B cell (primary cell): ENCODE data around the gene DNAJB8. TPM values are rescaled to one million over a fixed set of nuclear protein-coding genes. Genes with fewer than 3 reads are reported as not detected.

Experiments used
- ATAC-seq: fragments of 200-7000 bp; cut with Tn5 transposase; one replicate; pipeline ENCODE4 v1.10.0; 2021; ENCODE audit warnings: low read depth, mild to moderate bottlenecking, moderate number of reproducible peaks, moderate library complexity
- CTCF ChIA-PET: fragments of 350-600 bp; sonication (Branson Sonifier 250); formaldehyde crosslinking; loops from one replicate; lab custom pipeline; 2021; ENCODE audit warnings: antibody characterized with exemption, inconsistent platforms; lab: Charles Lee
- POLR2A ChIA-PET: fragments of 350-600 bp; sonication (Branson Sonifier 250); formaldehyde crosslinking; loops from one replicate; lab custom pipeline; 2021; ENCODE audit warnings: antibody characterized with exemption; lab: Charles Lee
- DNase-seq: peaks from one replicate; pipeline ENCODE4 v3.0.0; 2013
- H2AFZ ChIP-seq: 2 replicates; pipeline ENCODE4 v1.6.1; 2012; ENCODE audit warnings: mild to moderate bottlenecking, low read depth, low read length; ENCODE audit not compliant: insufficient read depth, poor library complexity, severe bottlenecking
- H3K27ac ChIP-seq, 2 donors: 1 replicate in 1 of 2; 2 replicates in 1 of 2; pipeline ENCODE4 v1.5.1; 2012 to 2013; ENCODE audit warnings: low read length in 2 of 2, mild to moderate bottlenecking in 2 of 2, moderate library complexity in 1 of 2
- H3K27me3 ChIP-seq, 4 experiments: fragments of 200-600 bp in 1 of 4; sonication (generic) in 1 of 4; replicated peaks in 1 of 4; 1 replicate in 2 of 4; 2 replicates in 2 of 4; pipeline versions ENCODE4 v1.6.1 to v1.7.0; 2013 to 2016; ENCODE audit warnings: low read length in 3 of 4, mild to moderate bottlenecking in 2 of 4, mixed read lengths in 1 of 4, moderate library complexity in 1 of 4; ENCODE audit not compliant: insufficient read depth in 4 of 4, control insufficient read depth in 3 of 4; ENCODE audit errors: control extremely low read depth in 1 of 4
- H3K36me3 ChIP-seq, 2 experiments: replicated peaks in 1 of 2; 1 replicate in 1 of 2; 2 replicates in 1 of 2; pipeline versions ENCODE4 v1.6.1 to v1.7.1; 2013; ENCODE audit warnings: low read length in 1 of 2; ENCODE audit not compliant: insufficient read depth in 2 of 2, control insufficient read depth in 1 of 2; ENCODE audit errors: control extremely low read depth in 1 of 2, extremely low read depth in 1 of 2
- H3K4me1 ChIP-seq, 2 donors: fragments of 200-600 bp in 1 of 2; sonication (generic) in 1 of 2; 1 replicate in 1 of 2; 2 replicates in 1 of 2; pipeline versions ENCODE4 v1.5.1 to v1.6.1; 2013 to 2017; ENCODE audit warnings: low read length in 2 of 2; ENCODE audit not compliant: control insufficient read depth in 2 of 2, insufficient read depth in 2 of 2
- H3K4me2 ChIP-seq: replicated peaks from 2 replicates; pipeline ENCODE3; 2012; ENCODE audit warnings: mild to moderate bottlenecking, low read depth, low read length; ENCODE audit not compliant: poor library complexity, severe bottlenecking
- H3K4me3 ChIP-seq, 5 experiments: fragments of 200-600 bp in 1 of 5; sonication (generic) in 1 of 5; 1 replicate in 3 of 5; 2 replicates in 2 of 5; pipeline versions ENCODE4 v1.5.1 to v1.7.0; 2011 to 2016; ENCODE audit warnings: low read length in 4 of 5, mild to moderate bottlenecking in 4 of 5, low read depth in 2 of 5, control low read depth in 1 of 5, moderate library complexity in 1 of 5; ENCODE audit not compliant: insufficient read depth in 1 of 5; ENCODE audit errors: control extremely low read depth in 1 of 5, extremely low read depth in 1 of 5
- H3K79me2 ChIP-seq: fragments of 200-600 bp; sonication (generic); one replicate; pipeline ENCODE4 v1.6.0; 2016; ENCODE audit warnings: low read length; ENCODE audit not compliant: control insufficient read depth, insufficient read depth
- H3K9ac ChIP-seq: fragments of 200-600 bp; sonication (generic); 2 replicates; pipeline ENCODE4 v1.6.1; 2017; ENCODE audit warnings: mild to moderate bottlenecking, low read length, moderate library complexity
- H3K9me3 ChIP-seq, 3 donors: one replicate each; pipeline versions ENCODE4 v1.6.1 to v1.7.1; 2013; ENCODE audit warnings: low read length in 2 of 3; ENCODE audit not compliant: control insufficient read depth in 2 of 3, insufficient read depth in 1 of 3; ENCODE audit errors: control extremely low read depth in 1 of 3
- H4K20me1 ChIP-seq: 2 replicates; pipeline ENCODE4 v1.6.0; 2012; ENCODE audit warnings: mild to moderate bottlenecking, low read length; ENCODE audit not compliant: insufficient read depth, control insufficient read depth, poor library complexity, severe bottlenecking
- H3K27ac Mint-ChIP-seq: one replicate; pipeline ENCODE4 v1.8.0; 2021; ENCODE audit warnings: mixed read lengths
- H3K27me3 Mint-ChIP-seq: one replicate; pipeline ENCODE4 v1.8.0; 2021; ENCODE audit warnings: mixed read lengths
- H3K4me1 Mint-ChIP-seq: one replicate; pipeline ENCODE4 v1.8.0; 2021; ENCODE audit warnings: mixed read lengths
- H3K4me3 Mint-ChIP-seq: one replicate; pipeline ENCODE4 v1.8.0; 2021; ENCODE audit warnings: mixed read lengths
- H3K9me3 Mint-ChIP-seq: one replicate; pipeline ENCODE4 v1.8.0; 2022; ENCODE audit warnings: mixed read lengths; ENCODE audit not compliant: insufficient read depth
- EZH2 ChIP-seq: IDR thresholded peaks from 2 replicates; pipeline ENCODE4 v1.6.1; 2012; ENCODE audit warnings: borderline replicate concordance, low read depth, mild to moderate bottlenecking, moderate library complexity, low read length; ENCODE audit not compliant: insufficient read depth, poor library complexity, severe bottlenecking
- WGBS: methylation state at CpG from one replicate; pipeline ENCODE4 v1.1.5; 2013; ENCODE audit warnings: missing lambda C conversion rate; ENCODE audit not compliant: insufficient coverage; 5-methylcytosine and 5-hydroxymethylcytosine counted together
- intact Hi-C: fragments of 100-400 bp; cut with micrococcal nuclease; formaldehyde crosslinking; loops from one replicate; pipeline ENCODE4 v1.10.0; 2022
- polyA plus RNA-seq: library from polyadenylated mRNA; depleted of rRNA; stranded (reverse); fragments of >200 nt; gene quantifications from 2 replicates; pipeline ENCODE4 v1.2.3, GENCODE V29; 2012
- total RNA-seq, 2 donors: library from RNA; stranded (reverse); fragments of 120-200 nt in 1 of 2; gene quantifications; 1 replicate in 1 of 2; 2 replicates in 1 of 2; pipeline versions ENCODE4 v1.2.3 to v1.2.4, GENCODE V29; 2013 to 2022
- TF ChIP-seq, protein P1 (sequence below): fragments of 200-600 bp; IDR thresholded peaks from one replicate; pipeline ENCODE4 v1.8.0; 2022; ENCODE audit warnings: antibody characterized with exemption, mild to moderate bottlenecking

Gene DNAJB8
- total and polyA plus RNA-seq, 2 donors (not counting 1 experiment from before 2014, with no cell fraction given) = not detected

DNA sequence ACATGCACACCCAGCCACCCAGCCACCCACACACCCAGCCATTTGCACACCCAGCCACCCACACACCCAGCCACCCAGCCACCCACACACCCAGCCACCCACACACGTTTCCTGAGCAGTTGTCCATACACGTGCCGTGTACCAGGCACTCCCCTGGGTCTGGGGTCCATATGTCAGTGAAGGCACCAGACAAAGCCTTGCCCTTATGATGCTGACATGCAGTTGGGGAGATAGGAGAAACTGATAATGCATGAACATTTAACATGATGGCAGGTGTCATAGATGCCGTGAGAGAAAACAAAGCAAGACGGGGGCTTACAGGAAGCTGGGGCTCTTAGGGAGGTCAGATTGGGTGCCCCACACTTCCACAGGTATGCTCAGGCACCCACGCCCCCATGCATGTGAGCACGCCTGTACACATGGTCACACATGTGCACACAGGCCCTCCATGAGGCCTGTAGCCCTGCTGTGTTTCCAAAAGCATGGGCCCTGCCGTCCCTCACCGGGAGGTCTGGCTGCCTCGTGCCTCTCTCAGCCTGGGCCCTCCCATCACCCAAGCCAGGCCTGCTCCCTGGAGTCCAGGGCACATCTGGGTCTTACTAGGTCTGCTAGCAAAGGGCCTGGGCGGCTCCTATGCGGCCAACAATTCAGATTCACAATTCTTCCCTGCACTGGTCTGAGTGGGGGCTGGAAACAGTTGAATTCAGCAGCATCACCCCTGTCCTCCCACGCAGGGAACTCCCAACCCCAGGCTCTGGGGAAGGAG lies 3.6 kb upstream of the DNAJB8 start:
- peaks cover 40% of the 10 kb centered on the region for H3K27me3 Mint-ChIP-seq
- Histone ChIP-seq H2AFZ (no peak overlapping the region), H3K9ac (no peak overlapping the region), H3K9me3 (no peaks in the 10 kb centered on the region), H4K20me1 (no peaks in the 10 kb centered on the region), H3K36me3 (no peaks in the 10 kb centered on the region), H3K79me2 (no peaks in the 10 kb centered on the region), H3K4me3 (no peak overlapping the region), H3K4me2 (no peak overlapping the region), H3K27me3 (peaks cover 0 to 6% (median 0%) of the 10 kb centered on the region in 4 experiments), H3K27ac (no peak overlapping the region), H3K4me1 (no peaks in the 10 kb centered on the region)
- intact Hi-C loops = no loop called here
- no peak overlapping the region for H3K4me3 Mint-ChIP-seq
- ChIA-PET POLR2A (no interaction called here), CTCF (no interaction called here)
- ATAC-seq (no peak), DNase-seq (no peak)
- 71% methylated on average over 12 of the region's 13 CpGs for WGBS
- no peaks in the 10 kb centered on the region for H3K4me1 Mint-ChIP-seq
- H3K9me3 Mint-ChIP-seq = no peaks in the 10 kb centered on the region
- TF ChIP-seq, protein P1, sequence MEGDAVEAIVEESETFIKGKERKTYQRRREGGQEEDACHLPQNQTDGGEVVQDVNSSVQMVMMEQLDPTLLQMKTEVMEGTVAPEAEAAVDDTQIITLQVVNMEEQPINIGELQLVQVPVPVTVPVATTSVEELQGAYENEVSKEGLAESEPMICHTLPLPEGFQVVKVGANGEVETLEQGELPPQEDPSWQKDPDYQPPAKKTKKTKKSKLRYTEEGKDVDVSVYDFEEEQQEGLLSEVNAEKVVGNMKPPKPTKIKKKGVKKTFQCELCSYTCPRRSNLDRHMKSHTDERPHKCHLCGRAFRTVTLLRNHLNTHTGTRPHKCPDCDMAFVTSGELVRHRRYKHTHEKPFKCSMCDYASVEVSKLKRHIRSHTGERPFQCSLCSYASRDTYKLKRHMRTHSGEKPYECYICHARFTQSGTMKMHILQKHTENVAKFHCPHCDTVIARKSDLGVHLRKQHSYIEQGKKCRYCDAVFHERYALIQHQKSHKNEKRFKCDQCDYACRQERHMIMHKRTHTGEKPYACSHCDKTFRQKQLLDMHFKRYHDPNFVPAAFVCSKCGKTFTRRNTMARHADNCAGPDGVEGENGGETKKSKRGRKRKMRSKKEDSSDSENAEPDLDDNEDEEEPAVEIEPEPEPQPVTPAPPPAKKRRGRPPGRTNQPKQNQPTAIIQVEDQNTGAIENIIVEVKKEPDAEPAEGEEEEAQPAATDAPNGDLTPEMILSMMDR = no peak
- TF ChIP-seq EZH2 = no peak
- H3K27ac Mint-ChIP-seq = no peak overlapping the region

GRCh38 chr3:128469556-128469955 lies 2.9 kb upstream of the DNAJB8 start:
- WGBS = 97% methylated on average over 6 of the region's 6 CpGs
- POLR2A ChIA-PET = no interaction called here

More at GRCh38 chr3:128469556-128469955, 2.9 kb upstream of the DNAJB8 start:
- intact Hi-C loops = no loop called here
- Histone ChIP-seq H3K9me3 (no peaks in the 10 kb centered on the region), H3K9ac (no peak overlapping the region), H3K27ac (no peak overlapping the region), H3K36me3 (no peaks in the 10 kb centered on the region), H3K4me1 (no peaks in the 10 kb centered on the region), H2AFZ (no peak overlapping the region), H3K27me3 (peaks cover 0 to 6% (median 0%) of the 10 kb centered on the region in 4 experiments), H4K20me1 (no peaks in the 10 kb centered on the region), H3K79me2 (no peaks in the 10 kb centered on the region), H3K4me2 (no peak overlapping the region), H3K4me3 (no peak overlapping the region)
- CTCF ChIA-PET = no interaction called here
- DNase-seq (no peak), ATAC-seq (no peak)
- no peaks in the 10 kb centered on the region for H3K4me1 Mint-ChIP-seq
- H3K9me3 Mint-ChIP-seq = no peaks in the 10 kb centered on the region
- no peak overlapping the region for H3K4me3 Mint-ChIP-seq
- H3K27ac Mint-ChIP-seq = no peak overlapping the region
- peaks cover 44% of the 10 kb centered on the region for H3K27me3 Mint-ChIP-seq
- TF ChIP-seq, protein P1 = no peak
- no peak for TF ChIP-seq EZH2
